ENCODE results near the gene TSPAN4.

- TF ChIP-seq CTCF (IDR thresholded peaks at IDR 0.05) (no peak), EP300 (IDR thresholded peaks at IDR 0.05) (no peak), POLR2A (IDR thresholded peaks at IDR 0.05) (no peak), POLR2AphosphoS5 (IDR thresholded peaks at IDR 0.05) (no peak)
Measured at GRCh38 chr11:816433-816779, 26.2 kb upstream of the TSPAN4 start.
